ENCODE measurements around the gene THAP8.

Gene THAP8, protein sequence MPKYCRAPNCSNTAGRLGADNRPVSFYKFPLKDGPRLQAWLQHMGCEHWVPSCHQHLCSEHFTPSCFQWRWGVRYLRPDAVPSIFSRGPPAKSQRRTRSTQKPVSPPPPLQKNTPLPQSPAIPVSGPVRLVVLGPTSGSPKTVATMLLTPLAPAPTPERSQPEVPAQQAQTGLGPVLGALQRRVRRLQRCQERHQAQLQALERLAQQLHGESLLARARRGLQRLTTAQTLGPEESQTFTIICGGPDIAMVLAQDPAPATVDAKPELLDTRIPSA

DNA sequence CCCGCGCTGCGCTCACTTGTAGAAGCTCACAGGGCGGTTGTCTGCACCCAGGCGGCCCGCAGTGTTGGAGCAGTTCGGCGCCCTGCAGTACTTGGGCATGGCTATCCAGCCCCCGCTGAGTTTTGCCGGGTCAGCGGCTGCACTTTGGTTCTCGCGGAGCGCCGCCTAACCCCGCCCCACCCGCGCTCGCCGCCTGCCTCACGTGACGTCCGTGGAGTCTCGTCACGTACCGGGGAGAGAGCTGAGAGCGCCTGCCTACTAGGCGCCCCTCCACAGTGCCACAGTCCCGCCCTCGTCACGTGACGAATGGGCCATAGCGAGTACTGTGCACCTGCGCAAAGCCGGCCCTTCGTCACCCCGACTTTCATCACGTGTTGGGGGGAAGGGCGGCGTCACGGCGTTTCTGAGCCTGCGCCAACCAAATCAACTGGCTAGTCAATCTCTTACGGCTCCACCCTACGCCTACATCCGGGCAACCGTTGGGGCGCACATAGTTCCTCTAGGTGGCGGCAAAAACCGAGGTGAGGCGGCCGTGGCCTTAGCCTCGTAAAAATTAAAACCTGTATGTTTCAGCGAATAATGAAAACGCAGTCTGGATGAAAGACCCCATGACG, at the start of gene THAP8:
Gene THAP8 (minus strand): TSS at position 167 of the 614 bp plus-strand sequence. CDS start 68 bp downstream, at position 99.
- H3K27me3 ChIP-seq (ENCODE audit: insufficient read depth, low read length): no peaks in the 10 kb centered on the region
- peaks cover 24% of the 10 kb centered on the region for H3K36me3 ChIP-seq (ENCODE audit: insufficient read depth, low read depth, low read length)
- H3K4me3 ChIP-seq (ENCODE audit: low read length): peak within 1 kb of the TSS; percentile 95
- no peaks in the 10 kb centered on the region for H3K9me3 ChIP-seq (ENCODE audit: insufficient read depth, low read depth, low read length)
- H3K4me1 ChIP-seq (ENCODE audit: insufficient read depth, low read length): peaks cover 9% of the 10 kb centered on the region
- H3K27ac ChIP-seq (ENCODE audit: low read length): peak within 1 kb of the TSS; percentile 4
- peak within 1 kb of the TSS; percentile 85; the same call in 1 of the 2 replicates for H3K9ac ChIP-seq (ENCODE audit: low read depth, low read length)

DNA sequence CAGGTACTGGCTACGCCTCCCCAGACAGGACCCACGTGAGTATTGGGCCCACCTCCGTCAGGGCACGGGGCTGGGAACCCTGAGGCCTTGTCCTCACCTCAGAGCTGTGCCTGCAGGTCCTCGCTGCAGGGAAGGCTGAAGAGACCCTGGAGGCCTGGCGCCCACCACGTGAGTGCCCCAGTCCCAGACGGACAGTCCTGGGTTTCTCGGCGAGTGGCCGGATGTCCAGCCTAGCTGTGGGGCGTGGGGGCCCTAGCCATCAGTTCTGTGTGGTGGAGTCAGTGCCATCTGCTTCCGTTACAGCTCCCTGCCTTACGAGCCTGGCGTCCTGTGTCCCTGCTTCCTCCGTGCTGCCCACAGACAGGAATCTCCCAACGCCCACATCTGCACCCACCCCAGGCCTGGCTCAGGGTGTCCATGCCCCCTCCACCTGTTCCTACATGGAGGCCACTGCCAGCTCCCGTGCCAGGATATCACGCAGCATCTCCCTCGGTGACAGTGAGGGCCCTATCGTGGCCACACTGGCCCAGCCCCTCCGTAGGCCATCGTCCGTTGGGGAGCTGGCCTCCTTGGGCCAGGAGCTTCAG, 49.0 kb upstream of the THAP8 start:
- no peaks in the 10 kb centered on the region; the same call in 1 of the 2 replicates for H3K4me1 ChIP-seq (ENCODE audit: insufficient read depth, low read length)
- H3K27ac ChIP-seq (ENCODE audit: low read length): no peak overlapping the region
- peaks cover 74% of the 10 kb centered on the region for H3K36me3 ChIP-seq (ENCODE audit: insufficient read depth, low read depth, low read length)
- no peaks in the 10 kb centered on the region for H3K27me3 ChIP-seq (ENCODE audit: insufficient read depth, low read length)
- no peaks in the 10 kb centered on the region for H3K9me3 ChIP-seq (ENCODE audit: insufficient read depth, low read depth, low read length)
- no peak overlapping the region for H3K9ac ChIP-seq (ENCODE audit: low read depth, low read length)
- H3K4me3 ChIP-seq (ENCODE audit: low read length): no peak overlapping the region

DNA sequence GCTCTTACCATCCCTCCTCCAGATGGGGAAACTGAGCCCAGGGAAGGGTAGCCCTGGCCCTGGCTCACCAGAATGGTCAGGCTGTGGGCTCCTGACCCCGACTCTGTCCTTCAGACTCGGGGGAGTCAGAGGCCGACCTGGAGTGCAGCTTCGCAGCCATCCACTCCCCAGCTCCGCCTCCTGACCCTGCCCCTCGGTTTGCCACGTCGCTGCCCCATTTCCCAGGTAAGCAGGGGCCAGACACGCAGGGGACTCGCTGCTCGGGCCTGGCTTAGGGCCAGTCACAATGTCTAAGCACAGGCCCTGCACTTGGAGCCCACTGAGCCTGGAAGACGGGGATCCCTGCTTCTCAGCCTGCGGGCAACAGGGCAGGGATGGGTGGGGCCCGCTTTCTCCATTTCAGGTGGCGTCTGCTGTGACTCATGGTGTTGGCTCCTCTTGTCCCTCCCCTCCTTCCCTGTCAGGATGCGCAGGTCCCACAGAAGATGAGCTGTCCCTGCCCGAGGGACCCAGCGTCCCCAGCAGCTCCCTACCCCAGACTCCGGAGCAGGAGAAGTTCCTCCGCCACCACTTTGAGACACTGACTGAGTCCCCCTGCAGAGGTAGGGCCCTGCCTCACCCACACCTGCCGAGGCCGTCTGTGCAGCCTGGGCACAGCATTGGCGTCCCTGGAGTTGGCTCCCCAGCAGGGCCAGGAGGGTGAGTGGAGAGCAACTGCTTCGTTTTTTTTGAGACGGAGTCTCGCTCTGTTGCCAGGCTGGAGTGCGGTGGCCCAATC, 47.7 kb upstream of the THAP8 start:
- no peaks in the 10 kb centered on the region for H3K9me3 ChIP-seq (ENCODE audit: insufficient read depth, low read depth, low read length)
- H3K36me3 ChIP-seq (ENCODE audit: insufficient read depth, low read depth, low read length): peaks cover 87% of the 10 kb centered on the region
- H3K27me3 ChIP-seq (ENCODE audit: insufficient read depth, low read length): no peaks in the 10 kb centered on the region
- no peak overlapping the region for H3K27ac ChIP-seq (ENCODE audit: low read length)
- no peaks in the 10 kb centered on the region for H3K4me1 ChIP-seq (ENCODE audit: insufficient read depth, low read length)
- H3K4me3 ChIP-seq (ENCODE audit: low read length): no peak overlapping the region
- no peak overlapping the region for H3K9ac ChIP-seq (ENCODE audit: low read depth, low read length)

DNA sequence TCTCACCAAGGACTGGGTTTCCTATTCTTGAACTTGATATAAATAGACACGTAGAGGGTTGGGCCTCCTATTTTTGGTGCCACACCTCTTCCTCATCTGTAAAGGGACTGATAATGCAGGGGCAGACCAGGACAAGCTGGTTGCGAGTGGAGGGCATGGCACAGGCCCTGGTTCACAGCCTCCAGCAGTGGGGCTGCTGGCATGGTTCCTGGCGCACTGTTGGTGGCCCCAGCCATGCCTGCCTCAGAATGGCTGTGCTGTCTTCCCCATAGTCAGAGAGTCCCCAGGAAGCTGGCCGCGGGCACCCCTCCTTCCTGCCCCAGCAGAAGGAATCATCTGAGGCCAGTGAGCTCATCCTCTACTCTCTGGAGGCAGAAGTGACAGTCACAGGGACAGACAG, 46.4 kb upstream of the THAP8 start:
- Histone ChIP-seq H3K9me3 (ENCODE audit: insufficient read depth, low read depth, low read length) (no peaks in the 10 kb centered on the region), H3K36me3 (ENCODE audit: insufficient read depth, low read depth, low read length) (peaks cover 89% of the 10 kb centered on the region), H3K27me3 (ENCODE audit: insufficient read depth, low read length) (no peaks in the 10 kb centered on the region), H3K4me3 (ENCODE audit: low read length) (no peak overlapping the region), H3K4me1 (ENCODE audit: insufficient read depth, low read length) (no peaks in the 10 kb centered on the region), H3K9ac (ENCODE audit: low read depth, low read length) (no peak overlapping the region), H3K27ac (ENCODE audit: low read length) (no peak overlapping the region)

DNA sequence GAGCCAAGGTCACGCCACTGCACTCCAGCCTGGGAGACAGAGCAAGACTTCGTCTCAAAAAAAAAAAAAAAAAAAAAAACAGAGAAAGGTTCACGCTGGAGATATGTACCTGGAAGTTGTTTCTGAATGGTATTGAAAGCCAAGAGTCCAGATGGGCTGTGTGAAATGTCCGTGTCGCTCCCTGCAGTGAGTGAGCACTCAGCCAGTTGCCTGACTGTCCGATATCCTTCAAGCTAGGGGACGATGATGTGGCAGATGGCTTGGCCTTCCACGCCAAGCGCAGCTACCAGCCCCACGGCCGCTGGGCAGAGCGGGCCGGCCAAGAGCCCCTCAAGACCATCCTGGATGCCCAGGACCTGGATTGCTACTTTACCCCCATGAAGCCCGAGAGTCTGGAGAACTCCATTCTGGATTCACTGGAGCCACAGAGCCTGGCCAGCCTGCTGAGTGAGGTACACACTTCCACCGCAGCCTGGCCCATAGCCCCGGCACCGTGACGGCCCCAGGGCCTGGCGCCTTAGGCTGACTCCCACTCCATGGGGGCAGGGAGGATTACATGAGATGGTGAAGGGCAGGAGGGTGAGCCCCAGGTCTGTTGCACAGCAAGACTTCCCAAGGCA, 45.2 kb upstream of the THAP8 start:
- peaks cover 88% of the 10 kb centered on the region for H3K36me3 ChIP-seq (ENCODE audit: insufficient read depth, low read depth, low read length)
- H3K4me1 ChIP-seq (ENCODE audit: insufficient read depth, low read length): no peaks in the 10 kb centered on the region
- H3K4me3 ChIP-seq (ENCODE audit: low read length): no peak overlapping the region
- no peak overlapping the region for H3K27ac ChIP-seq (ENCODE audit: low read length)
- no peaks in the 10 kb centered on the region for H3K9me3 ChIP-seq (ENCODE audit: insufficient read depth, low read depth, low read length)
- no peak overlapping the region for H3K9ac ChIP-seq (ENCODE audit: low read depth, low read length)
- no peaks in the 10 kb centered on the region for H3K27me3 ChIP-seq (ENCODE audit: insufficient read depth, low read length)

DNA sequence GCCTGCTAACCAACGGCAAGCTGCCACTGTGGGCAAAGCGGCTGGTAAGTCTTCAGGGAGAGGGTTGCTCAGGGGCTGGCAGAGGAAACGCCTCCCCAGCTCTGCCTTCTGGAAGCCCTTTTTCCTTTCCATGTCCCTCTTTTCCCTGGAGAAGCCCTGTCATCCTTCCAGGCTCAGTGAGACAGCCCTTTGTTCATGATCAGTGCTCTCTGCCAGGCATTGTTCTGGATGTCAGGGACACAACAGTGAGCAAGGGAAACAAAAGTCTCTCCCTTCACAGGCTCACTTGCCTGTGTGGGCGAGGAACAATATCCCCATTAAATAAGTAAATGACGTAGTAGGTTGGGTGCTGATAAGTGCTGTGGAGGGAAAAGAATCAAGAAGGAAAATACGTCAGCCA, 43.0 kb upstream of the THAP8 start:
- Histone ChIP-seq H3K36me3 (ENCODE audit: insufficient read depth, low read depth, low read length) (peaks cover 87% of the 10 kb centered on the region), H3K27ac (ENCODE audit: low read length) (no peak overlapping the region), H3K4me3 (ENCODE audit: low read length) (no peak overlapping the region), H3K27me3 (ENCODE audit: insufficient read depth, low read length) (no peaks in the 10 kb centered on the region), H3K4me1 (ENCODE audit: insufficient read depth, low read length) (no peaks in the 10 kb centered on the region), H3K9ac (ENCODE audit: low read depth, low read length) (no peak overlapping the region), H3K9me3 (ENCODE audit: insufficient read depth, low read depth, low read length) (no peaks in the 10 kb centered on the region)

DNA sequence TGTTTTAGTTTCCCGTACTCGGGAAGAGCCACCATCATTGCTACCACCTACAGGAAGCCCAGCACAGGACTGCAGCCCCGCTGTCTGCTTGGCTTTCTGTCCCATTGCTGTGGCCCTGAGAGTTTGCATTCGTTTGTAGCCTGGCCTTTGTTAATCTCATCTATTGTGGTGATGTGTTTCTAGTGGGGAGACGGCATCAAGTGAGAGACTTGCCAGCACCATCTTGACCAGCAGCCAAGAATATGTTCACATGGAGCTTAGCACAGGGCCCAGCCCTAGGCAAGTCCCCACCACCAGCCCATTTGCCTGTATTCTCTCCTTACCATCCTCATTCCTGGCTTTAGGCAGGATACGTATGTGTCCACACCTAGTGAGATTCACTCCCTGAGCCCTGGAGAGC, 39.6 kb upstream of the THAP8 start:
- Histone ChIP-seq H3K9ac (ENCODE audit: low read depth, low read length) (no peak overlapping the region), H3K9me3 (ENCODE audit: insufficient read depth, low read depth, low read length) (no peaks in the 10 kb centered on the region), H3K27me3 (ENCODE audit: insufficient read depth, low read length) (no peaks in the 10 kb centered on the region), H3K27ac (ENCODE audit: low read length) (no peak overlapping the region), H3K36me3 (ENCODE audit: insufficient read depth, low read depth, low read length) (peaks cover 87% of the 10 kb centered on the region), H3K4me1 (ENCODE audit: insufficient read depth, low read length) (no peaks in the 10 kb centered on the region), H3K4me3 (ENCODE audit: low read length) (no peak overlapping the region)

DNA sequence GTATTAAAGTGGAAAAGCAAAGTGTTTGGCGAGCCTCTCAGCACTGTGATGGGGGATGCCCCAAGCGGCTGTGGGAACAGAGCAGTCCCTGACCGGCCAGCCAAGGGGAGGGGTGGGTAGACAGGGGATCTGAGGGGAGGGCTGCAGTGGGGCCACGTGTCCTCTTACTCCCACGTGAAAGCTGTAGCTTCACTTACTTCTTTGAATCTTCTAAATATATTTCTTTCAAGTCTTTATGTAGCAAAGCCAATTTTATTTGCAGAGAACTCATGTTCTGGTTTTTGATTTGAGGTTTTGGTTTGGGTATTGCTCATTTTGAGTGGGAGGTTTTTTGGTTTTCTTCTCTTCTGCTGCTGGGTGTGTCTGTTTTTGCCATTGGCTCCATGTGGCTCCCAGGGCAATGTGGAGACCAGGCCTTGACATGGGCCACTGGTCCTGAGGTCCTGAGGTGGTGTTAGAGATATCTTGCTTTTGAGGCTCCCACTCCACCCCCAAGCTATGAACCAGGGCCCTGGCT, 39.1 kb upstream of the THAP8 start:
- Histone ChIP-seq H3K4me1 (ENCODE audit: insufficient read depth, low read length) (no peaks in the 10 kb centered on the region), H3K4me3 (ENCODE audit: low read length) (no peak overlapping the region), H3K27ac (ENCODE audit: low read length) (no peak overlapping the region), H3K9ac (ENCODE audit: low read depth, low read length) (no peak overlapping the region), H3K9me3 (ENCODE audit: insufficient read depth, low read depth, low read length) (no peaks in the 10 kb centered on the region), H3K27me3 (ENCODE audit: insufficient read depth, low read length) (no peaks in the 10 kb centered on the region), H3K36me3 (ENCODE audit: insufficient read depth, low read depth, low read length) (peaks cover 87% of the 10 kb centered on the region)

DNA sequence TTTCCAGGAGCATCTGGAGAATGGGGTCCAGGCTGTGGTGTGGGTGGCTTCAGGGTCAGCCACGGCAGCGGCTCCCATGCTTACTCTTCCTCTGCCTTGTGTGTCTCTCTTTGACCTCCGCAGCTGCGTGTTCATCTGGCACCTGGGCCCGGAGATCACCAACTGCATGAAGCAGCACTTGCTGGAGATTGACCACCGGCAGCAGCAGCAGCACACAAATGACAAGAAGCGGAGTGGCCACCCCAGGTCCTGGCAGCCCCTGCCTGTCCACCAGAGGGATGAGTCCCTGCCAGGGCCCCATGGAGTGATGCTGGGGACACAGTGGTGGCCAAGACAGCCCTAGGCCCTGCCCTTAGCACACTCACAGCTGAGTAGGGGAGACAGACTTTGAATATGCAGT, 38.5 kb upstream of the THAP8 start:
- H3K27me3 ChIP-seq (ENCODE audit: insufficient read depth, low read length): no peaks in the 10 kb centered on the region
- no peak overlapping the region for H3K4me3 ChIP-seq (ENCODE audit: low read length)
- H3K36me3 ChIP-seq (ENCODE audit: insufficient read depth, low read depth, low read length): peaks cover 87% of the 10 kb centered on the region
- H3K27ac ChIP-seq (ENCODE audit: low read length): no peak overlapping the region
- H3K9me3 ChIP-seq (ENCODE audit: insufficient read depth, low read depth, low read length): no peaks in the 10 kb centered on the region
- H3K4me1 ChIP-seq (ENCODE audit: insufficient read depth, low read length): no peaks in the 10 kb centered on the region
- H3K9ac ChIP-seq (ENCODE audit: low read depth, low read length): no peak overlapping the region

DNA sequence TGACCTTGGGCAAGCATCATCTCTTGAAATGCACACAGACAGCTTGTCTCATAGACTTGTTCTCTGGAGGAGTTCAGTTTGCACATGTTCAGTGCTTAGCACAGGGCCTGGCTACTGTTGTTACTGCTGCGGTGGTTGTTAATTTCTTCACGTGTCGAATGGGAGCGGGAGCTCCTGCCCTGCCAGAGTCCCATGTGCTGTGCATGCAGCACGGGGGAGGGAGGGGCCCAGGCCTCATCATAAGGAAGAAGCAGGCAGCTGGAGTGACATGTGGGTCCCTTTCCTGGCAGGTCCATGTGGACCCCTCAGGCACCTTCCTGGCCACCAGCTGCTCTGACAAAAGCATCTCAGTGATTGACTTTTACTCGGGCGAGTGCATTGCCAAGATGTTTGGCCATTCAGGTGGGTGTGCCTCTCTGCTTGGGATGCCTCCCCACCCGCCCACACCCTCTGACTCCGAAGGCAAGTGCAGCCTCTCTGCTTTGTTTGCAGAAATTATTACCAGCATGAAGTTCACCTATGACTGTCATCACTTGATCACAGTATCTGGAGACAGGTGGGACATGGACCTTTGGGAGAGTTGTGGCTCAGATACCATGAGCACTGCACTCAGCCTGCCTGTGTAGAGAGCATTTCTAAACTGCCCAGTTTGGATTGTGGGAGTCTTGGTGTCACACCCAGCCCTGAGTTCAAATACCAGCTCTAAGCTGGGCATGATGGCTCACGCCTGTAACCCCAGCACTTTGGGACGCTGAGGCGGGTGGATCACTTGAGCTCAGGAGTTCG, 37.0 kb upstream of the THAP8 start:
- no peak overlapping the region for H3K9ac ChIP-seq (ENCODE audit: low read depth, low read length)
- no peaks in the 10 kb centered on the region for H3K27me3 ChIP-seq (ENCODE audit: insufficient read depth, low read length)
- no peak overlapping the region for H3K27ac ChIP-seq (ENCODE audit: low read length)
- no peaks in the 10 kb centered on the region for H3K4me1 ChIP-seq (ENCODE audit: insufficient read depth, low read length)
- H3K4me3 ChIP-seq (ENCODE audit: low read length): no peak overlapping the region
- H3K36me3 ChIP-seq (ENCODE audit: insufficient read depth, low read depth, low read length): peaks cover 92% of the 10 kb centered on the region
- no peaks in the 10 kb centered on the region for H3K9me3 ChIP-seq (ENCODE audit: insufficient read depth, low read depth, low read length)

DNA sequence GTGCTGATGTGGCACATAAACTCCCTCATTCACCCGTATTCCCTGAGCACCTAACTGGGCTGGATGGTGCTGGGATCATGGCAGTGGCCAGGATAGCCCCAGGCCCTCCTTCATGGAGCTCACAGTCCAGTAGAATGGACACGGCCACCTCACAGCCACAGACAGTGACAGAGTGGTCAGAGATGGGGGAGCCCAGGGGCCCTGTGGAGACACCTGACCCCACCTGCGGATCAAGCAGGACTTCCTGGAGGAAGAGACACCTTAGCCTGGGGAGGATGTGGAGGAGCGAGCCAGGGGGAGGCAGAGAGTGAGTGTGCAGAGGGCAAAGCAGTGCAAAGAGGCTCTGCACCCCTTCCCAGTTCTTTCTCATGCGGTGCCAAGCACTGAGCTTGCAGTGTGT, 35.8 kb upstream of the THAP8 start:
- Histone ChIP-seq H3K27ac (ENCODE audit: low read length) (no peak overlapping the region), H3K4me1 (ENCODE audit: insufficient read depth, low read length) (no peaks in the 10 kb centered on the region), H3K4me3 (ENCODE audit: low read length) (no peak overlapping the region), H3K9me3 (ENCODE audit: insufficient read depth, low read depth, low read length) (no peaks in the 10 kb centered on the region), H3K36me3 (ENCODE audit: insufficient read depth, low read depth, low read length) (peaks cover 93% of the 10 kb centered on the region), H3K9ac (ENCODE audit: low read depth, low read length) (no peak overlapping the region), H3K27me3 (ENCODE audit: insufficient read depth, low read length) (no peaks in the 10 kb centered on the region)
